HG03442 (cell line): ENCODE data around the gene PLSCR2.
"Not testable (repeated sequence)": the region's sequence is repeated elsewhere in the genome, so short reads cannot be mapped to it uniquely, and the experiment has no call there.

Experiments used
- ATAC-seq: cut with Tn5 transposase; IDR thresholded peaks from one replicate; pipeline ENCODE4 v1.9.1; 2021; ENCODE audit warnings: mild to moderate bottlenecking, moderate library complexity; ENCODE audit not compliant: unreplicated experiment

The PLSCR2 gene

GRCh38 chr3:146421819-146422759, 47.3 kb downstream of the PLSCR2 start:
- ATAC-seq: no peak

GRCh38 chr3:146416366-146416765, 53.0 kb downstream of the PLSCR2 start:
- no peak for ATAC-seq

- no peak for ATAC-seq
These were observed 55.4 kb downstream of the PLSCR2 start for GRCh38 chr3:146414010-146414409.

GRCh38 chr3:146412711-146413110, 56.6 kb downstream of the PLSCR2 start:
- ATAC-seq: not testable (repeated sequence)

- ATAC-seq: no peak
These were observed 61.4 kb downstream of the PLSCR2 start for GRCh38 chr3:146407956-146408355.

GRCh38 chr3:146404436-146404835, 64.9 kb downstream of the PLSCR2 start:
- no peak for ATAC-seq

GRCh38 chr3:146403792-146404191, 65.6 kb downstream of the PLSCR2 start:
- no peak for ATAC-seq

GRCh38 chr3:146396792-146397191, 72.6 kb downstream of the PLSCR2 start:
- ATAC-seq: no peak

GRCh38 chr3:146395164-146395563, 74.2 kb downstream of the PLSCR2 start:
- ATAC-seq: no peak

GRCh38 chr3:146390957-146391356, 78.4 kb downstream of the PLSCR2 start:
- no peak for ATAC-seq

- ATAC-seq: no peak
These were observed 79.2 kb downstream of the PLSCR2 start for GRCh38 chr3:146390006-146390772.

GRCh38 chr3:146387566-146387965, 81.8 kb downstream of the PLSCR2 start:
- ATAC-seq: no peak

GRCh38 chr3:146386936-146387335, 82.4 kb downstream of the PLSCR2 start:
- ATAC-seq: no peak

GRCh38 chr3:146384786-146385185, 84.6 kb downstream of the PLSCR2 start:
- no peak for ATAC-seq
